EH (cell line): ENCODE results near the gene SYNGR1.

Experiments
- DNase-seq: peaks from one replicate; pipeline ENCODE4 v3.0.0-alpha.2; 2015; ENCODE audit warnings: low read depth

The SYNGR1 gene

DNA sequence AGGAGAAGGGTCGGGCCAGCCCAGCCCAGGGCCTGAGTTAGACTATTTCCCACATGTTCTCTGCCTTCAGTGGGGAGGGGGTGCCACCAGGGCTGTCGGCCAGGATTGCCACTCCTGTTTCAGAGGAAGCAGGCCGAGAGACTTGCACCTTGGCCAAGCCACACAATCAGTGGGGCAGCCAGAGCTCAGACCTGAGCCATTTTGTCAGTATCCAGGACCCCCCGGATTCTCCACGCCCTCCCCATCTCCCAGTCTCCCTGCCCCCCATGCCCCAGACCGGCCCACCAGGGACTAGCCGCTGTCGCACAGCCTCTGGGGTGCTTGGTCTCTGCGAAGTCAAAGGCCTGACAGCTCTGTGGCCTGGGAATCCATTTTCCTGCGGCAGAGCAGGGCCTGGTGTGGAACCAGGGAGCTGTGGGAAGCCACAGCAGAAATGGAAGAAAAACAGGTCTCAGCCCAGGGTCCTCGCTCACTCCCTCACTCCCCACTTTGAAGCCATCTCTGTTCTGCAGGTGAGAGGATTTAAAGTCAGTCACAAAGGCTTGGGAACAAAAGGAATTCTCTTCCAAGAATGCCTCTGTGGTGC lies 81.5 kb downstream of the SYNGR1 start:
- DNase-seq: no peak

DNA sequence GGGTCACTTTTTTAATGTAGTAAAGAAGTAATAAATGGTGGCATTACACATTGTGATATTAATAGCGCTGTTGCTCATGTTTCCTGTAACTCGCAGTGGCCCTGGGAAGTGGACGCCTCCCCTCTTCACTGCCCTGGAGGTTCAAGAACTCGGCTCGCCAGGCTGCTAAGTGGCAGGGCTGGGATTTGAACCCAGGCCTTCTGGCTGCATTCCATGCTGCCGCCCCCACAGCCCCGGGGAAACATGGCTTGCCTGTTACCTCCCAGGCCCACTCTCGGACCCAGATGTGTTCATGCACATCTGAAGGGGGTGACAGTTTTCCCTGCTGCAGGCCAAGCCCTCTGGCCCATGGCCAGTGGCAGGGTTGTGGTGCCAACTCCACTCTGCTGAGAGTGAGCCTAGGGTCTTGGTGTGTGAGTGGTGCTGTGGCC lies 82.0 kb downstream of the SYNGR1 start:
- peak; percentile 81 for DNase-seq

DNA sequence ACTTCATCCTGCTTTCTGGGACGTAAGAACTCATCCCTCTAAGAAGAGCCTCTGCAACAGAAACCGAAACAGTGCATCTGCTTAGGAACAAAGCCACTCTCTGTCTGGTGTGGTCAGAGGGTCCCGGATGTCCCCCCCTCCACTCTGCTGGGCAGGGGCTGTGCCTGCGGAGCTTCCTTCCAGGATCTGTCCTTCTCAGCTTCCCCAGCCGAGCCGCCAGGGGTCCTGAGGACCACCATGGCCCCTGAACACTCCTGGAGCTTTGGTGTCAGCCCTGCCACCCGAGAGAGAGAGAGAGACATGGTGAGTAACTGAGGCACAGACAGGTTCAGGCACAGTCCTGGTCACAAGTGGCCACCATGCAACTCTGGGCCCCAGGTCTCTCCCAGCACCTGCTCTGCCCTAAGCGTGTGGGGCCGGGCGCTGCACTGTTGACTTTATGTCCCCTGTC lies 82.6 kb downstream of the SYNGR1 start:
- no peak for DNase-seq

DNA sequence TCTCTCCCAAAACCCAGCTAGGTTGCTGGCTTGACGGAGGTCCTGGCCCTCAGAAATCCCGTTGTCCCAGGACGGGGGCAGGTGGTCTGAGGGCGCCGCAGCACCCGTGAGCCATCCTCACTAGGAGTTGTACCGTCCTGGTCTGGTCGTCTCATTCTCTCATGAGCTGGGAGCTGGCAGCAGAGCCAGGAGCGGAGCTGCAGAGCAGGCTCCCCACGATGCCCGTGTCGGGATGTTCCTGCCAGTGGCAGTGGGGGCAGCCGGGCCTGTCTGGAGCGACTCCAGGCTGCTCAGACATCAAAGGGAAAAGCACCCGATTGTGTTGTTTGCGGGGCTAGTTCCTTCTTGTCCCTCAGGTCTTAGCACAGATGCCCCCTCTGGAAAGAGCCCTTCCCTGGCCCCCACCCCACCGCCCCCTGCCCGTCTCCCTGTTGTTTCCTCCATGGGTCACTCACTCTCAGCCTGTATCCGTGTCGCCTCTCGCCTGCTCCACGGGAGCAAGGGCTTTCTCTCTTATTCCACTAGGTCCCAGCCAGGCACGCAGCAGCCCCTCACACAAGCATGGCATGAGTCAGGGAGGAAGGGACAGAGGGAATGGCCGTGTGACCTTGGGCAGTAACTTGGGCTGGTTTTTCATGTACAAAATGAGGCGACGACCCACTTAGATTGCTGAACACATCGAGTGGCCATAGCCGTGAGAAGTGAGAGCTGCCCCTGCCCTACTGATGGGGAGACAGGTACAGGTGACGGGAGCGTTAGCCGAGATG lies 83.9 kb downstream of the SYNGR1 start:
- DNase-seq: no peak

DNA sequence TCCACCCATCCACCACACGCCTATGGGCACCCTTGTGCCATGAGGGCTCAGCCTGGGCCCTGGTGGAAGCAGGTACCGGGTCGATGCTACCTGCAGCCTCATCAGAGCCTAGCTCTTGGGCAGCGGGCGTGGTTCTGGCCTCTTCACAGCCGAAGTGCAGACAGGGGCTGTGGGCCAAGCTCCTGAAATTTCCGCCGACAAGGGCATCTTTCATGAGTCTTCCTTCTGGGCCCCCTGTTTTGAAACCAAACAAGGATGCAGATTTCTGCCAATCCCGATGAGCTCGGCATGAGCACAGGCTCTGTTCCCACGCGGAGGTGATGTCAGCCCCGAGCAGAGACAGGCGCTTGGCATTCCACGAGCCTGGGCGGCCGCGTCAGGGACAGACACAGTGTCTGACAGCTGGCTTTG lies 84.5 kb downstream of the SYNGR1 start:
- DNase-seq: no peak

- no peak for DNase-seq
Observed at GRCh38 chr22:39434721-39435120, 84.9 kb downstream of the SYNGR1 start.
